Choroid plexus epithelial cell (primary cell): Measurements from ENCODE around the gene ATR.
"Not testable (repeated sequence)": the region's sequence is repeated elsewhere in the genome, so short reads cannot be mapped to it uniquely, and the experiment has no call there.

Experiments
- DNase-seq: peaks from one replicate; pipeline ENCODE4 v3.0.0-alpha.2; 2010; ENCODE audit warnings: low read depth
- H3K4me3 ChIP-seq: 2 replicates; pipeline ENCODE4 v1.5.1; 2011; ENCODE audit warnings: low read depth, mild to moderate bottlenecking, control low read depth, low read length, moderate library complexity
- CTCF ChIP-seq: conservative IDR thresholded peaks from 2 replicates; pipeline ENCODE4 v1.5.1; 2011; ENCODE audit warnings: low read depth, mild to moderate bottlenecking, control low read depth, inconsistent platforms, low read length, moderate library complexity

Gene ATR

GRCh38 chr3:142450881-142451280, 127.7 kb downstream of the ATR start:
- no peak for TF ChIP-seq CTCF
- no peak overlapping the region for H3K4me3 ChIP-seq

GRCh38 chr3:142450189-142450588, 128.3 kb downstream of the ATR start:
- TF ChIP-seq CTCF, result no peak
- no peak for DNase-seq
- no peak overlapping the region for H3K4me3 ChIP-seq

More at GRCh38 chr3:142450881-142451280, 127.7 kb downstream of the ATR start:
- no peak for DNase-seq

GRCh38 chr3:142447852-142448823, 130.4 kb downstream of the ATR start, which contains the start of gene XRN1:
Gene XRN1 (minus strand): TSS chr3:142448037. CDS start chr3:142447944, 93 bp downstream.
- DNase-seq, result peak; percentile 98
- no peak for TF ChIP-seq CTCF
- H3K4me3 ChIP-seq, result peak within 1 kb of the TSS; percentile 97

GRCh38 chr3:142447301-142447851, 131.2 kb downstream of the ATR start:
- peak; percentile 63 for DNase-seq
- TF ChIP-seq CTCF, result no peak

GRCh38 chr3:142445816-142446254, 132.7 kb downstream of the ATR start:
- peak overlapping the region; percentile 97 for H3K4me3 ChIP-seq
- TF ChIP-seq CTCF, result no peak
- DNase-seq, result peak; percentile 73

More at GRCh38 chr3:142447301-142447851, 131.2 kb downstream of the ATR start:
- peak overlapping the region; percentile 97 for H3K4me3 ChIP-seq

- TF ChIP-seq CTCF, result no peak
- DNase-seq, result no peak
- no peak overlapping the region for H3K4me3 ChIP-seq
Measured at GRCh38 chr3:142444343-142444742, 134.2 kb downstream of the ATR start.

GRCh38 chr3:142443060-142443459, 135.5 kb downstream of the ATR start:
- not testable (repeated sequence) for DNase-seq, H3K4me3 ChIP-seq

GRCh38 chr3:142439499-142440220, 138.9 kb downstream of the ATR start:
- not testable (repeated sequence) for DNase-seq, H3K4me3 ChIP-seq

- not testable (repeated sequence) for DNase-seq, H3K4me3 ChIP-seq
Measured at GRCh38 chr3:142438096-142438495, 140.4 kb downstream of the ATR start.
